ENCODE measurements around the gene P3H2.
"Not testable (repeated sequence)": the region's sequence is repeated elsewhere in the genome, so short reads cannot be mapped to it uniquely, and the experiment has no call there.

P3H2 gene

DNA sequence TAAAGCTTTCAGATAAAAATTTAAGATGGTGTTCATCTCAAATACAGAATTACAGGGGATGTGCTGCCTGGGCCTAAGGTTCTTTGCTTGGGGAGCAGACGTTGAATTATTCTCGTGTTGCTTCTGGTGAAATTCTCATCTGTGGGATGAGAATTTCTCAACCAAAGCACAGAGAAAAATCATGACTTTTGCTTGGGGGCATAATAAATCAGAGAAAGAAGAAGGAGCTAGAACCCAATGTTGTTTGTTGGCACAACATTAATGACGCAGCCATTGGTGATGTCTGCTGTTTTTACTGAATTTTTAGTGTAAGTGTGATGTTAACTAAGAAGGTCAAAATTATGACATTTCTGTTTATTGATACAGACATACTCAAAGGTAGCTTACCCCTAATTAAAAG lies 35.7 kb downstream of the P3H2 start:
- no peak for DNase-seq

GRCh38 chr3:190083635-190084034 lies 37.1 kb downstream of the P3H2 start:
- no peak for DNase-seq

DNA sequence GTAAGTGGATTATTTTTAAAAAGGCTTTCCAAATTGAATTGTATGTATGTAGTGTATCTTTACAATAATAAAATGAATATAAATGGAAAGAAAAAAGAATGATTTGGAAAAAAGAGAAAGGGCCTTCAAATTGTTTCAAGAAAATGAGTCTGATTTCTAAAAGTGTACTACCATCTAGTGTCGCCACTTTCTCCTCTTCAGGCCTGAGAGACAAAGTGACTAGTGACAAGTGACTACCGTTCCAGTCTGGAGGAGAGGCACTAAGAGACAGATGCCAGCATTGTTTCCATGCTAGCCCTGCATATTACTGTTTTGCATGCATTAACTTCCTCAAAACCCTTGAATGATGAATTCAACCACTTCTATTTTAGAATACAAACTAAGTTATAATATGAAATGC lies 39.3 kb downstream of the P3H2 start:
- no peak for DNase-seq

DNA sequence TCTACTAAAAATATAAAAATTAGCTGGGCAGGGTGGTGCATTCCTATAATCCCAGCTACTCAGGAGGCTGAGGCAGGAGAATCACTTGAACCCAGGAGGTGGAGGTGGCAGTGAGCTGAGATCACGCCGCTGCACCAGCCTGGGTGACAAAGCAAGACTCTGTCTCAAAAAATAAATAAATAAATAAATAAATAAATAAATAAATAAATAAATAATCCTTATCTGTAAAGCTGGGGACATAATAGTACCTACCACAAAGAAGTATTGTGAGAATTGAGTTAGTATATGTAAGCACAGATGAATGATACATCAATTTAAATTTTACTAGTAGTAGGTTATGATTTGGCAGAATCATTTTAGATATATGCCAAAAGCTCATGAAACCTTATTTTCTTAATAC lies 41.5 kb downstream of the P3H2 start:
- not testable (repeated sequence) for DNase-seq

DNA sequence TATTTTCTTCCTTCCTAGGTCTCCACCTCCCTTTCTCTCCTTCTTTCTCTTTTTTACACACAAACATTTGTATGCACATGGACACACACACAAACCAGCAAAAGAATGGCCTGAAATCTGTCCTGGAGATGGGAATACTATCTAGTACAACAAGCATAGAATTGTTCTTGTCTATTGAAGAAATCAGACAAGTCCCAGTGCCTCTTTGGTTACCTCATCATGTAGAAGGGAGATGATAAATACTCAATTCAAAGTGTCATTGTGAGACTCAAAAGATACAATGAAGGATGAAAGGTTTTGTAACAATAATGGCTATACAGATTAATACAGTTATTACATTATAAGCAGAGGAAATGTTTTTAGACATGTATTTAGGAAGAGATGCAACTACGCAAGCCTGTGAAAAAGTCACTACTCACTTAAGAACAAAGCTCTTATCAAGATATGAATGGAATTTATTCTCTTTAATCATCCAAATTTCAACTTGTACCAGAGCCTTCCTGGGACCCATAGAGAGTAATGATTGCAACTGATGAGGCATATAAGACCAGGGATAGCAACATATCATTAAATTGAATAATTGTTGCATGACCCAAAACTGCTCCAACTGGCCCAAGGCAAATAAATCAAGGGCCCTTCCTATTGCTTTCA lies 43.2 kb downstream of the P3H2 start:
- DNase-seq, result no peak

GRCh38 chr3:190076601-190077394 lies 43.9 kb downstream of the P3H2 start:
- DNase-seq, result no peak

DNA sequence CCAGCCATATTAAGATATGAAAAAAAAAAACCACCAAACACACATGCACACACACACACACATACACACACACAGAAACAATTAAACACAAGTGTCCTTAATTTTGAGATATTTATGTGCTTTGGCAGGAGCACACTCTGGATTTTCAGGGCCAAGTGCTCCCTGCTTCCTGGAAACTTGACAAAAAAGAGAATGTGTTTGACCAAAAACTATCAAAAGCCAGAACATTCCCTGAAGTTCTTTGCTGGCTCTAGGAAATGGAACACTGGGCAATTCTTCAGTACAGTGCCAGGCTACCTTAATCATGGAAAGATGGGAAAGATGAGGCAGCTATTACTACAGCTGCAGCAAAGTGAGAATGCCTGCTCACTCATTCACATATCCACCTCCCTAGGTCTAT lies 44.6 kb downstream of the P3H2 start:
- DNase-seq, result no peak

DNA sequence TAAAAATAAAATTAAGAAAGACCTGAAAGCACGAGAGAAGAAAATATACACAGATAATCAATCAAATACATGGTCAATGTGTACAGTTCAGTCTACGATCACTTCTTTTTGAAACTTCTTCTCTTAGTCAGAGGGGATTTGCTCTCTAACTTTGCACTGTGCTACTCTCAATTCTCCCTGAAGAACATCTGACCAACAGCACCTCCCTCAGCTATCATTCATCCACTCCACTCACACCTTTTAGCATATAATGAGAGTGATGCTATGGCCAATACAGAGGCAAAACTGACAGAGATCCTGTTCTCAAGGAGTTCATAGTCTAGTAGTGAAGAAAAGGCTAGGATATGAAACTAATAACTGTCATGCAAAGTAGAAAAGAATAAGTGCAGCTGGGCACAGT lies 45.9 kb downstream of the P3H2 start:
- DNase-seq, result no peak

GRCh38 chr3:190073264-190074008 lies 47.3 kb downstream of the P3H2 start:
- no peak for DNase-seq

DNA sequence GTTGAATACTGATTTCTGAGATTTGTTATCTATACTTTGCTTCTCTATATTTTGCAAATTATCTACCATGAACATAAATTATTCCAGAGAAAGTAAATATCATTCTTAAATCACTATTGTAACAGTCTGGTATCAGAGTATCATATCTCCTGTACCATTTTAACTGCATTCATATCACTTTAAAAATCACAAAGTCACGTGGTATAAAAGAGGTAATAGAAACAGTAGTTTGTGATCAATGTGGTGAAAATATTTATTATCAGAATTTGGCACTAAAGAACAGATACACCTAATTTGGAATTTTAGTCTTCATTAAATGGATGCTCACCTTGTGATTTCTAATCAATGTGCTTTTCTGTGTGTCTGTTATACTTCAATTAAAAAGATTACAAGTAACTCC lies 47.8 kb downstream of the P3H2 start:
- DNase-seq, result no peak

DNA sequence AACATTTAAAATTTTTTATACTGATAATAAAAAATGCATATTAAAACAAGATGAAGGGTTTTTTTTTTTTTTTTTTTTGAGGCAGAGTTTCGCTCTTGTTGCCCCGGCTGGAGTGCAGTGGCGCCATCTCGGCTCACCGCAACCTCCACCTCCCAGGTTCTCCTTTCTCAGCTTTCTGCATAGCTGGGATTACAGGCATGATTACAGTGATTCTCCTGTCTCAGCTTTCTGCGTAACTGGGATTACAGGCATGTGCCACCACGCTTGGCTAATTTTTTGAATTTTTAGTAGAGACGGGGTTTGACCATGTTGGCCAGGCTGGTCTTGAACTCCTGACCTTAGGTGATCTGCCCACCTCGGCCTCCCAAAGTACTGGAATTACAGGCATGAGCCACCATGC lies 48.8 kb downstream of the P3H2 start:
- DNase-seq, result not testable (repeated sequence)

DNA sequence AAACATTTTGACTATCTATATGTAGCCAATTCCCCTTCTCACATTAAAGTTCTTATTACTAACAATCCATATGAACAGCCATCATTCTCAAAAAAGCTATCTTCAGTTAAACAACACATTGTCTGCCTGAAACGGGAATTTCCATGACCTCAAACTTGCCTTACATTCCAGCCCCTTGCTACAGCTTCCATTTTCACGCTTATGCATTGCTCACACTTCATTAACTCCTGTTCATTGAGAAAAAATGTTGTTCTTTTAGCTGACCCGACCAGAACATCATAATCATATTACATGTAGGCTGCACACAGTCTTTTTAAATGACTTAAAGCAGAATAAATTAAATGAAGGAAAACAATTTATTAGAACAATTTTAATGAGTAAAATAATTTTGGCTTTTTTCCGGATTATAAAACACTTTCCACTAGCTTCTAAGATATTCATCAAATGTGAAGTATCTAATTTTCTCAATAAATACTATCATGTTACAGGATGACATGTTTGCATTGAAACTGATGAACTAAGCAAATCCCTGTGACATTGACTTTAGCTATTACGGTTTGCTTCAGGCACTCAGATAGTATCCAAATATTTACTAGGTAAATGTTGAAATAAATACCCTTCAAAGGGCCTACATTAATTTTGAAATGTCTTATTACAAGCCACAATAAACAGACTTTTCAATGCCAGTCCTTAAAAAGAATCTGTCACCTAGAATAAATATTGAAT lies 49.9 kb downstream of the P3H2 start:
- DNase-seq, result no peak

GRCh38 chr3:190065204-190065603 lies 55.5 kb downstream of the P3H2 start:
- no peak for DNase-seq

GRCh38 chr3:190064659-190065058 lies 56.0 kb downstream of the P3H2 start:
- no peak for DNase-seq

DNA sequence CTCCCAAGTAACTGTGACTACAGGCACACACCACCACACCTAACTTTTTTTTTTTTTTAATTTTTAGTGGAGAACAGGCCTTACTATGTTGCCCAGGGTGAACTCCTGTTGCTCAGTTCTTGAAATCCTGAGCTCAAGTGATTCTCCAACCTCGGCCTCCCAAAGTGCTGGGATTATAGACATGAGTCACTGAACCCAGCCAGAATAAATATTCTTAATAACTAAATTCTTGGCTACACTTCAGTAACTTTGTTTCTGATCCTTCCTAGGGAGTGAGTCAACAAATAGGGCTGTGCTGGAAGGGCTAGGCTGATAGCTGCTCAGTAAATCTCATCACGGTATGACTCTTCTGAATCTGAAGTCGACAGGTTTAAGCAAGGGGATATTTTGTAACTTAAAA lies 56.6 kb downstream of the P3H2 start:
- DNase-seq, result no peak

DNA sequence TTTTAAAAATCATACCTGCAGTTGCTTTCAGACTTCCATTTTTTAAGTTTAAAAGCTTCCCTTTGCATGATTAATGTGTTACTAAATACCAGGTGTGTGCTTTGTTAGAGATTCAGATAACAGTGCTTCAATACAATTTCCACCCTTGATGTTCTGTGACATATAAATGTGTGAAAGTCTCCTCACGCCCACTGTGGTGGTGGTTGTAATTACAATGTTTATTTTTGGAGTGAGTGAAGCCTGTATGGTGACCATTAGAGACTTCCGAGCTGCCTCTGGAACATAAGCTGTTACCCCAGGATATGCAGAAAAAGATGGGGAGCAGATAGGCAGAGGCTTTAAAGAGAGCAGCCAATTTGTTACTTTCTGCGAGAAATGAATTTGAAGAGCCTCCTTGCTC lies 57.2 kb downstream of the P3H2 start:
- no peak for DNase-seq

DNA sequence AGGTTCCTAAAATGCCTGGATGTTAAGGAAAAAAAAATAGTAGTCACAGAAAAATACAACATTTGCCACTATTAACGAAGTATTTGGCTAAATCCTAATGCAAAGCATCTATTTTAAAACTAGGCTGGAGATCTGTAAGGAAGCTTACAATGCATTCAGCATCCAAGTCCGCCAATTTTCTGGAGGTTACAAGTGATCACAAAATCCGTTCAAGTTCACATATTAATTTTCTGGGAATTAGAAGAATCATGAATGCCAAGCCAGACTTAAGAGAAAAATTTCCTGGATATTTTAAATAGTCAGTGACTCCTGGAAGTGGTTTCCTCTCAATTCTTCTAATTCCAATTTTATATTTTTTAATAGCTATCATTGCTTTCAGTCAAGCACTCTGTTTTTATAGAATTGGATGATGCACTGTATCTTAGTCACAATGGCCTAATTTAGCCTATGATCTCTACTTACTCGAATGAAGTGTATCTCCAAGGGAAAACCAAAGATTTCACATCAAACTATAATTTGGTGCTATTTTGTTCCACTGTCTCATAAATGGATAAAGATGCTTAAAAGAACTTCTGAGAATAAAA lies 60.4 kb downstream of the P3H2 start:
- no peak for DNase-seq

GRCh38 chr3:190059242-190059590 lies 61.5 kb downstream of the P3H2 start:
- DNase-seq, result no peak

GRCh38 chr3:190058521-190059241 lies 62.0 kb downstream of the P3H2 start:
- no peak for DNase-seq

- no peak for DNase-seq
These were observed 64.0 kb downstream of the P3H2 start for GRCh38 chr3:190056742-190057141.

- DNase-seq, result no peak
These were observed 64.9 kb downstream of the P3H2 start for GRCh38 chr3:190055773-190056172.

GRCh38 chr3:190053919-190054672 lies 66.6 kb downstream of the P3H2 start:
- no peak for DNase-seq

Data from NCI-H446 treated with DMSO at 0.1 percent for 48 hours (cell line).